Keratinocyte (primary cell): ENCODE data around the gene RAB8A. TPM values are rescaled to one million over a fixed set of nuclear protein-coding genes. Genes with fewer than 3 reads are reported as not detected.

Experiments used
- DNase-seq: peaks from one replicate; pipeline ENCODE4 v3.0.0-alpha.2; 2011; ENCODE audit warnings: low read depth, missing footprints, low spot score
- FAIRE-seq: peaks from 2 replicates; lab custom pipeline; 2011; peaks lifted over from hg19 to GRCh38; lab: Jason Lieb, UNC
- H2AFZ ChIP-seq: 2 replicates; pipeline ENCODE4 v1.6.0; 2012; ENCODE audit warnings: low read length, control low read depth, inconsistent platforms; ENCODE audit not compliant: control insufficient read depth
- H3K27ac ChIP-seq: 2 replicates; pipeline ENCODE4 v1.5.1; 2011; ENCODE audit warnings: low read length; ENCODE audit not compliant: control insufficient read depth, insufficient read depth
- H3K27me3 ChIP-seq: 3 replicates; pipeline ENCODE4 v1.6.0; 2011; ENCODE audit warnings: low read length; ENCODE audit not compliant: control insufficient read depth, insufficient read depth; ENCODE audit errors: extremely low read depth
- H3K36me3 ChIP-seq, 2 experiments: 2 replicates in 1 of 2; 3 replicates in 1 of 2; pipeline ENCODE4 v1.5.1; 2011; ENCODE audit warnings: low read length in 2 of 2, mild to moderate bottlenecking in 1 of 2; ENCODE audit not compliant: control insufficient read depth in 2 of 2, insufficient read depth in 2 of 2; ENCODE audit errors: extremely low read depth in 1 of 2
- H3K4me1 ChIP-seq: 3 replicates; pipeline ENCODE4 v1.5.1; 2011; ENCODE audit warnings: low read length; ENCODE audit not compliant: control insufficient read depth, insufficient read depth; ENCODE audit errors: extremely low read depth
- H3K4me2 ChIP-seq: 3 replicates; pipeline ENCODE4 v1.6.0; 2011; ENCODE audit warnings: low read depth, low read length; ENCODE audit not compliant: control insufficient read depth, insufficient read depth; ENCODE audit errors: extremely low read depth
- H3K4me3 ChIP-seq, 3 experiments: fragments of 200-600 bp in 1 of 3; sonication (generic) in 1 of 3; 2 replicates in 2 of 3; 3 replicates in 1 of 3; pipeline ENCODE4 v1.5.1; 2011 to 2016; ENCODE audit warnings: low read length in 3 of 3, mild to moderate bottlenecking in 3 of 3, control low read depth in 2 of 3, inconsistent platforms in 1 of 3, low read depth in 1 of 3, mixed read lengths in 1 of 3, mixed run types in 1 of 3, moderate library complexity in 1 of 3; ENCODE audit not compliant: control insufficient read depth in 2 of 3, insufficient read depth in 2 of 3; ENCODE audit errors: extremely low read depth in 1 of 3
- H3K79me2 ChIP-seq: 2 replicates; pipeline ENCODE4 v1.6.0; 2012; ENCODE audit warnings: low read length; ENCODE audit not compliant: control insufficient read depth, insufficient read depth
- H3K9ac ChIP-seq: 3 replicates; pipeline ENCODE4 v1.6.0; 2011; ENCODE audit warnings: low read length; ENCODE audit not compliant: control insufficient read depth, insufficient read depth; ENCODE audit errors: extremely low read depth
- H3K9me1 ChIP-seq: 3 replicates; pipeline ENCODE4 v1.6.0; 2011; ENCODE audit warnings: low read length; ENCODE audit not compliant: control insufficient read depth, insufficient read depth; ENCODE audit errors: extremely low read depth
- H3K9me3 ChIP-seq: 2 replicates; pipeline ENCODE4 v1.5.1; 2012; ENCODE audit warnings: low read depth, low read length; ENCODE audit not compliant: control insufficient read depth
- H4K20me1 ChIP-seq: 3 replicates; pipeline ENCODE4 v1.6.0; 2011; ENCODE audit warnings: low read length; ENCODE audit not compliant: control insufficient read depth, insufficient read depth; ENCODE audit errors: extremely low read depth
- CTCF ChIP-seq, 3 experiments: IDR thresholded peaks in 1 of 3; conservative IDR thresholded peaks in 1 of 3; optimal IDR thresholded peaks in 1 of 3; 2 replicates in 2 of 3; 3 replicates in 1 of 3; pipeline versions ENCODE3 to v1.5.1; 2011; ENCODE audit warnings: low read length in 3 of 3, mild to moderate bottlenecking in 3 of 3, moderate library complexity in 2 of 3, control low read depth in 1 of 3, inconsistent platforms in 1 of 3; ENCODE audit not compliant: insufficient read depth in 2 of 3; ENCODE audit errors: extremely low read depth in 1 of 3
- EZH2 ChIP-seq: IDR thresholded peaks from one replicate; pipeline ENCODE4 v1.6.1; 2012; ENCODE audit warnings: inconsistent platforms, mild to moderate bottlenecking, low read length, moderate library complexity
- dilution Hi-C: fragments of 300-500 bp; cut with MboI; formaldehyde crosslinking; loops from one replicate; pipeline ENCODE4 v1.7.0; 2020; ENCODE audit warnings: low sequenced_read_pairs; ENCODE audit not compliant: extremely low pct_ligation_motif_present
- polyA minus RNA-seq, 3 experiments: library from RNA; depleted of rRNA, polyadenylated mRNA; stranded (reverse); fragments of >200 nt; gene quantifications; 1 replicate in 1 of 3; 2 replicates in 1 of 3; 3 replicates in 1 of 3; pipeline ENCODE4 v1.2.3, GENCODE V29; 2011
- polyA plus RNA-seq, 5 experiments: library from polyadenylated mRNA; depleted of rRNA in 3 of 5; stranded (reverse) in 3 of 5; stranded (forward) in 1 of 5; unstranded in 1 of 5; fragments of >200 nt; gene quantifications; 1 replicate in 1 of 5; 2 replicates in 3 of 5; 3 replicates in 1 of 5; pipeline versions ENCODE4 v1.2.1 to v1.2.3, GENCODE V29; 2011 to 2012; ENCODE audit warnings: missing spikeins in 2 of 5, low read depth in 1 of 5, low replicate concordance in 1 of 5

Gene RAB8A
- polyA plus RNA-seq (64.4 to 116 TPM (median 95.1 TPM) in 3 replicates), polyA minus RNA-seq (73.1 to 162 TPM (median 128 TPM) in 3 replicates)
- 127 TPM for polyA plus RNA-seq (2011; ENCODE audit: low read depth)
- polyA plus RNA-seq (2011; cell fraction: cytosol; rRNA removed): 60.3 and 65.6 TPM in 2 replicates
- 44.1 and 44.4 TPM in 2 replicates for polyA plus RNA-seq (2011; cell fraction: nucleus; rRNA removed)
- polyA plus RNA-seq (2012; ENCODE audit: low replicate concordance): 41.8 and 125 TPM in 2 replicates
- 99.2 TPM for polyA minus RNA-seq (2011; cell fraction: cytosol; rRNA and poly(A)+ RNA removed)
- polyA minus RNA-seq (2011; cell fraction: nucleus; rRNA and poly(A)+ RNA removed): 27.9 and 71.5 TPM in 2 replicates

- Histone ChIP-seq H2AFZ (peak within 1 kb of the TSS; percentile 94), H3K36me3 (peaks cover 5 to 9% of the 10 kb centered on the region in 2 experiments), H3K4me2 (peak within 1 kb of the TSS; percentile 91), H3K4me1 (peaks cover 9% of the 10 kb centered on the region), H3K27ac (peak within 1 kb of the TSS; percentile 93), H3K4me3 (peak within 1 kb of the TSS; percentile 77 to 99 (median 93)), H3K79me2 (peaks cover 45% of the 10 kb centered on the region), H3K9me3 (no peaks in the 10 kb centered on the region), H3K9me1 (no peaks in the 10 kb centered on the region), H4K20me1 (no peaks in the 10 kb centered on the region), H3K9ac (peak within 1 kb of the TSS; percentile 93), H3K27me3 (no peaks in the 10 kb centered on the region)
- dilution Hi-C loops: no loop called here
- TF ChIP-seq CTCF (optimal IDR thresholded peaks at IDR 0.05 in 1 of 3, IDR thresholded peaks at IDR 0.05 in 1 of 3, conservative IDR thresholded peaks at IDR 0.05 in 1 of 3; ENCODE audit: extremely low read depth in 1 of 3, insufficient read depth in 2 of 3, low read length in 3 of 3) (peak; percentile 68 to 95 (median 90)), EZH2 (no peak)
- FAIRE-seq (no peak), DNase-seq (peak; percentile 95)
Observed at GRCh38 chr19:16111160-16111908, at the start of gene RAB8A. Gene RAB8A, plus strand, starts transcription at chr19:16111889. Its CDS starts 13 bp downstream, at chr19:16111902.

- no peak overlapping the region for H3K4me3 ChIP-seq
- no peak overlapping the region for H3K9ac ChIP-seq
- peaks cover 10% of the 10 kb centered on the region for H3K4me1 ChIP-seq
- FAIRE-seq (no peak), DNase-seq (no peak)
- H3K36me3 ChIP-seq: no peaks in the 10 kb centered on the region
- H3K27ac ChIP-seq: no peak overlapping the region
- no peaks in the 10 kb centered on the region for H3K9me1 ChIP-seq
- H2AFZ ChIP-seq: no peak overlapping the region
- H3K4me2 ChIP-seq: no peak overlapping the region
- dilution Hi-C loops: no loop called here
- H3K79me2 ChIP-seq: no peaks in the 10 kb centered on the region
- no peaks in the 10 kb centered on the region for H4K20me1 ChIP-seq
- no peaks in the 10 kb centered on the region for H3K27me3 ChIP-seq
- TF ChIP-seq EZH2 (no peak), CTCF (optimal IDR thresholded peaks at IDR 0.05 in 1 of 3, IDR thresholded peaks at IDR 0.05 in 1 of 3, conservative IDR thresholded peaks at IDR 0.05 in 1 of 3; ENCODE audit: extremely low read depth in 1 of 3, insufficient read depth in 2 of 3, low read length in 3 of 3) (no peak)
- peaks cover under 1% of the 10 kb centered on the region for H3K9me3 ChIP-seq
Observed at GRCh38 chr19:16061943-16062342, 49.7 kb upstream of the RAB8A start.
